Stomach (tissue), 4 donors: Measurements from ENCODE around the gene RXRA.

Experiments
- CTCF ChIP-seq, 7 experiments: fragments of 450-650 bp in 4 of 7; fragments of 200-600 bp in 3 of 7; sonication (generic) in 3 of 7; IDR thresholded peaks; one replicate each; pipeline ENCODE4 v1.5.1; 2016 to 2019; ENCODE audit warnings: antibody characterized with exemption in 7 of 7, control low read depth in 2 of 7, mild to moderate bottlenecking in 1 of 7
- EP300 ChIP-seq: sonication (generic); formaldehyde crosslinking; IDR thresholded peaks from one replicate; pipeline ENCODE4 v1.6.1; 2017; ENCODE audit warnings: antibody characterized with exemption
- POLR2A ChIP-seq, 4 donors: fragments of 450-650 bp; IDR thresholded peaks; one replicate each; pipeline ENCODE4 v1.6.1; 2016; ENCODE audit warnings: antibody characterized with exemption in 4 of 4, control low read depth in 2 of 4, mild to moderate bottlenecking in 1 of 4, moderate library complexity in 1 of 4
- POLR2AphosphoS5 ChIP-seq, 3 donors: sonication (generic); formaldehyde crosslinking; IDR thresholded peaks; one replicate each; pipeline ENCODE4 v1.6.1; 2016; ENCODE audit warnings: antibody characterized with exemption in 3 of 3

DNA sequence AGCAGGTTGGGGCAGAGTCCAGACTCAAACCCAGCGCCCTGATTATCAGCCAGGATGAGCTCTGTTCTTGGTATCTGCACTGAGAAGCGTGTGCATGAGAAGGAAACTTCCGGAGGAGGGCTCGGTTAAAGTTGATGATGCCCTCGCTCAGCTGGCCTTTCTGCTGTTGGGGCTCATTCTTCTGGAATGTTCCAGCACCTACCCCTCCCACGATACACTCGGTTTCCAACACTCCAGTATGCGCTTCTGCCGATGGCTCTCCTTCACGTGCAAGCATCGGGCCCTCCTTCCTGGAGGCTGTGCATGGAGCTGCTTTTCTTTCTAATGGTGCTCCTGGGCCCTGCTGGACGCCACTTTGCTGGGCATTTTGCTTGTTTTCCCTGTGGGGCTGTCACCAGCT, 134.0 kb downstream of the RXRA start:
- TF ChIP-seq CTCF (IDR thresholded peaks at IDR 0.05) (no peak), POLR2AphosphoS5 (IDR thresholded peaks at IDR 0.05) (no peak), POLR2A (IDR thresholded peaks at IDR 0.05) (no peak), EP300 (no peak)
